Rectal smooth muscle tissue (tissue), 1 donor: ENCODE data around the gene FBXO39.
"Not testable (repeated sequence)": the region's sequence is repeated elsewhere in the genome, so short reads cannot be mapped to it uniquely, and the experiment has no call there.

ENCODE experiments used
- H3K27ac ChIP-seq: one replicate; pipeline ENCODE4 v1.7.0; 2013; ENCODE audit warnings: low read depth, low read length, inconsistent platforms
- H3K27me3 ChIP-seq: one replicate; pipeline ENCODE4 v1.7.0; 2013; ENCODE audit warnings: low read length; ENCODE audit not compliant: control insufficient read depth, insufficient read depth
- H3K36me3 ChIP-seq: one replicate; pipeline ENCODE4 v1.7.0; 2013; ENCODE audit warnings: low read length; ENCODE audit not compliant: control insufficient read depth, insufficient read depth
- H3K4me1 ChIP-seq: one replicate; pipeline ENCODE4 v1.7.0; 2013; ENCODE audit warnings: low read length; ENCODE audit not compliant: control insufficient read depth, insufficient read depth
- H3K4me3 ChIP-seq: one replicate; pipeline ENCODE4 v1.7.0; 2013; ENCODE audit warnings: low read length
- H3K9ac ChIP-seq: one replicate; pipeline ENCODE4 v1.7.0; 2013; ENCODE audit warnings: low read length

FBXO39 gene

GRCh38 chr17:6796017-6796886 lies 20.2 kb downstream of the FBXO39 start:
- Histone ChIP-seq H3K9ac (no peak overlapping the region), H3K27ac (no peak overlapping the region), H3K36me3 (no peaks in the 10 kb centered on the region), H3K27me3 (no peaks in the 10 kb centered on the region), H3K4me1 (no peaks in the 10 kb centered on the region), H3K4me3 (no peak overlapping the region)

- Histone ChIP-seq H3K27ac (no peak overlapping the region), H3K9ac (no peak overlapping the region), H3K4me1 (no peaks in the 10 kb centered on the region), H3K36me3 (no peaks in the 10 kb centered on the region), H3K27me3 (no peaks in the 10 kb centered on the region), H3K4me3 (no peak overlapping the region)
Observed at GRCh38 chr17:6796887-6797490, 21.0 kb downstream of the FBXO39 start.

- H3K27me3 ChIP-seq: no peaks in the 10 kb centered on the region
- H3K4me1 ChIP-seq: no peaks in the 10 kb centered on the region
- no peak overlapping the region for H3K4me3 ChIP-seq
- no peak overlapping the region for H3K9ac ChIP-seq
- no peaks in the 10 kb centered on the region for H3K36me3 ChIP-seq
- H3K27ac ChIP-seq: no peak overlapping the region
Observed at GRCh38 chr17:6797718-6798351, 21.8 kb downstream of the FBXO39 start.

- Histone ChIP-seq H3K4me1 (no peaks in the 10 kb centered on the region), H3K4me3 (no peak overlapping the region), H3K27ac (no peak overlapping the region), H3K27me3 (no peaks in the 10 kb centered on the region), H3K9ac (no peak overlapping the region), H3K36me3 (no peaks in the 10 kb centered on the region)
Observed at GRCh38 chr17:6799738-6800137, 23.7 kb downstream of the FBXO39 start.

- H3K27ac ChIP-seq: no peak overlapping the region
- H3K36me3 ChIP-seq: no peaks in the 10 kb centered on the region
- H3K27me3 ChIP-seq: no peaks in the 10 kb centered on the region
- no peak overlapping the region for H3K4me3 ChIP-seq
- no peaks in the 10 kb centered on the region for H3K4me1 ChIP-seq
- no peak overlapping the region for H3K9ac ChIP-seq
Observed at GRCh38 chr17:6800422-6801027, 24.5 kb downstream of the FBXO39 start.

- Histone ChIP-seq H3K27me3 (no peaks in the 10 kb centered on the region), H3K27ac (no peak overlapping the region), H3K36me3 (no peaks in the 10 kb centered on the region), H3K4me3 (no peak overlapping the region), H3K9ac (no peak overlapping the region), H3K4me1 (no peaks in the 10 kb centered on the region)
Observed at GRCh38 chr17:6811510-6811909, 35.5 kb downstream of the FBXO39 start.

GRCh38 chr17:6812295-6812694 lies 36.3 kb downstream of the FBXO39 start:
- H3K9ac ChIP-seq: no peak overlapping the region
- no peaks in the 10 kb centered on the region for H3K36me3 ChIP-seq
- H3K27ac ChIP-seq: no peak overlapping the region
- no peaks in the 10 kb centered on the region for H3K4me1 ChIP-seq
- no peak overlapping the region for H3K4me3 ChIP-seq
- no peaks in the 10 kb centered on the region for H3K27me3 ChIP-seq

GRCh38 chr17:6815775-6816174 lies 39.8 kb downstream of the FBXO39 start:
- H3K9ac ChIP-seq: no peak overlapping the region
- no peaks in the 10 kb centered on the region for H3K36me3 ChIP-seq
- H3K27ac ChIP-seq: no peak overlapping the region

GRCh38 chr17:6816368-6816767 lies 40.4 kb downstream of the FBXO39 start:
- H3K4me1 ChIP-seq, H3K4me3 ChIP-seq, H3K9ac ChIP-seq, H3K27ac ChIP-seq, H3K36me3 ChIP-seq, H3K27me3 ChIP-seq: not testable (repeated sequence)

More at GRCh38 chr17:6815775-6816174, 39.8 kb downstream of the FBXO39 start:
- no peaks in the 10 kb centered on the region for H3K4me1 ChIP-seq
- H3K4me3 ChIP-seq: no peak overlapping the region
- H3K27me3 ChIP-seq: no peaks in the 10 kb centered on the region

- no peak overlapping the region for H3K4me3 ChIP-seq
- H3K27me3 ChIP-seq: no peaks in the 10 kb centered on the region
- no peak overlapping the region for H3K9ac ChIP-seq
- H3K36me3 ChIP-seq: no peaks in the 10 kb centered on the region
- H3K27ac ChIP-seq: no peak overlapping the region
- H3K4me1 ChIP-seq: no peaks in the 10 kb centered on the region
Observed at GRCh38 chr17:6818938-6819337, 42.9 kb downstream of the FBXO39 start.

- Histone ChIP-seq H3K4me3 (no peak overlapping the region), H3K36me3 (no peaks in the 10 kb centered on the region), H3K27me3 (no peaks in the 10 kb centered on the region), H3K27ac (no peak overlapping the region), H3K4me1 (no peaks in the 10 kb centered on the region), H3K9ac (no peak overlapping the region)
Observed at GRCh38 chr17:6823011-6823442, 47.0 kb downstream of the FBXO39 start.

GRCh38 chr17:6830383-6830986 lies 54.5 kb downstream of the FBXO39 start:
- peaks cover 7% of the 10 kb centered on the region for H3K27me3 ChIP-seq
- H3K4me3 ChIP-seq: no peak overlapping the region
- H3K4me1 ChIP-seq: no peaks in the 10 kb centered on the region

More at GRCh38 chr17:6830383-6830986, 54.5 kb downstream of the FBXO39 start:
- no peak overlapping the region for H3K9ac ChIP-seq
- no peak overlapping the region for H3K27ac ChIP-seq
- H3K36me3 ChIP-seq: no peaks in the 10 kb centered on the region
